Measurements from ENCODE around the gene DHX16.
"Not testable (repeated sequence)": the region's sequence is repeated elsewhere in the genome, so short reads cannot be mapped to it uniquely, and the experiment has no call there.

The DHX16 gene

GRCh38 chr6:30672445-30673253 is at the start of gene DHX16:
Gene DHX16 (minus strand): TSS chr6:30673006. CDS start chr6:30672841, 165 bp downstream.
- in situ Hi-C loops (cut with MboI; ENCODE audit: low sequenced_read_pairs), result no loop called here

GRCh38 chr6:30722025-30722279 is 49.1 kb upstream of the DHX16 start:
- in situ Hi-C loops (cut with MboI; ENCODE audit: low sequenced_read_pairs), result not testable (repeated sequence)

GRCh38 chr6:30721198-30722024 is 48.6 kb upstream of the DHX16 start:
- in situ Hi-C loops (cut with MboI; ENCODE audit: low sequenced_read_pairs), result no loop called here

GRCh38 chr6:30720738-30721197 is 48.0 kb upstream of the DHX16 start:
- in situ Hi-C loops (cut with MboI; ENCODE audit: low sequenced_read_pairs), result no loop called here

- in situ Hi-C loops (cut with MboI; ENCODE audit: low sequenced_read_pairs), result no loop called here
Measured at GRCh38 chr6:30719791-30720737, 47.3 kb upstream of the DHX16 start, which contains the start of gene TUBB. Gene TUBB (plus strand): TSS chr6:30720352. CDS start chr6:30720507, 155 bp downstream.

GRCh38 chr6:30719356-30719755 is 46.5 kb upstream of the DHX16 start:
- in situ Hi-C loops (cut with MboI; ENCODE audit: low sequenced_read_pairs), result no loop called here

- in situ Hi-C loops (cut with MboI; ENCODE audit: low sequenced_read_pairs), result not testable (repeated sequence)
Measured at GRCh38 chr6:30717845-30718720, 45.3 kb upstream of the DHX16 start.

- in situ Hi-C loops (cut with MboI; ENCODE audit: low sequenced_read_pairs), result no loop called here
Measured at GRCh38 chr6:30717129-30717844, 44.5 kb upstream of the DHX16 start, which contains the start of gene MDC1. Gene MDC1 (minus strand): TSS chr6:30717281. CDS start chr6:30715175, 2,106 bp downstream.

GRCh38 chr6:30716879-30717128 is 44.0 kb upstream of the DHX16 start:
- in situ Hi-C loops (cut with MboI; ENCODE audit: low sequenced_read_pairs), result no loop called here

GRCh38 chr6:30714263-30714662 is 41.5 kb upstream of the DHX16 start:
- in situ Hi-C loops (cut with MboI; ENCODE audit: low sequenced_read_pairs), result no loop called here

GRCh38 chr6:30712441-30712945 is 39.7 kb upstream of the DHX16 start:
- in situ Hi-C loops (cut with MboI; ENCODE audit: low sequenced_read_pairs), result no loop called here

GRCh38 chr6:30711758-30712380 is 39.1 kb upstream of the DHX16 start:
- in situ Hi-C loops (cut with MboI; ENCODE audit: low sequenced_read_pairs), result no loop called here

GRCh38 chr6:30709101-30709868 is 36.5 kb upstream of the DHX16 start:
- in situ Hi-C loops (cut with MboI; ENCODE audit: low sequenced_read_pairs), result no loop called here

- in situ Hi-C loops (cut with MboI; ENCODE audit: low sequenced_read_pairs), result no loop called here
Measured at GRCh38 chr6:30707281-30707850, 34.6 kb upstream of the DHX16 start.

- in situ Hi-C loops (cut with MboI; ENCODE audit: low sequenced_read_pairs), result no loop called here
Measured at GRCh38 chr6:30705620-30706019, 32.8 kb upstream of the DHX16 start.

- in situ Hi-C loops (cut with MboI; ENCODE audit: low sequenced_read_pairs), result no loop called here
Measured at GRCh38 chr6:30703821-30704220, 31.0 kb upstream of the DHX16 start.

- in situ Hi-C loops (cut with MboI; ENCODE audit: low sequenced_read_pairs), result no loop called here
Measured at GRCh38 chr6:30703011-30703410, 30.2 kb upstream of the DHX16 start.

- in situ Hi-C loops (cut with MboI; ENCODE audit: low sequenced_read_pairs), result no loop called here
Measured at GRCh38 chr6:30700340-30700739, 27.5 kb upstream of the DHX16 start.

Measured in hTERT RPE-1 (cell line).